AG09319 (cell line): ENCODE data around the gene SCYGR1.
"Not testable (repeated sequence)": the region's sequence is repeated elsewhere in the genome, so short reads cannot be mapped to it uniquely, and the experiment has no call there.

ENCODE experiments used
- DNase-seq: peaks from one replicate; pipeline ENCODE4 v3.0.0-alpha.2; 2010; ENCODE audit warnings: low read depth; ENCODE audit errors: extremely low read depth
- CTCF ChIP-seq: IDR thresholded peaks from 2 replicates; pipeline ENCODE4 v1.5.1; 2011; ENCODE audit warnings: low read depth, mild to moderate bottlenecking, inconsistent platforms, low read length, moderate library complexity

Gene SCYGR1

GRCh38 chr2:227387583-227387982, at the start of gene SCYGR1:
TSS of gene SCYGR1 (minus strand) at chr2:227387949. CDS start at chr2:227387949, 0 bp downstream.
- not testable (repeated sequence) for DNase-seq

- DNase-seq = no peak
- TF ChIP-seq CTCF = no peak
These were observed 48.9 kb upstream of the SCYGR1 start for GRCh38 chr2:227436436-227437174.

GRCh38 chr2:227433171-227433570, 45.4 kb upstream of the SCYGR1 start:
- TF ChIP-seq CTCF = no peak
- no peak for DNase-seq

- no peak for TF ChIP-seq CTCF
- DNase-seq = no peak
These were observed 42.9 kb upstream of the SCYGR1 start for GRCh38 chr2:227430639-227431038.

GRCh38 chr2:227428731-227429285, 41.1 kb upstream of the SCYGR1 start:
- DNase-seq = no peak
- TF ChIP-seq CTCF = no peak

- TF ChIP-seq CTCF = no peak
- no peak for DNase-seq
These were observed 36.1 kb upstream of the SCYGR1 start for GRCh38 chr2:227423656-227424499.

- no peak for DNase-seq
- TF ChIP-seq CTCF = no peak
These were observed 32.6 kb upstream of the SCYGR1 start for GRCh38 chr2:227420087-227421052.
